MG63 (cell line): ENCODE data around the gene TCF12. TPM values are rescaled to one million over a fixed set of nuclear protein-coding genes. Genes with fewer than 3 reads are reported as not detected.

ENCODE experiments used
- DNase-seq: peaks from one replicate; pipeline ENCODE4 v3.0.0-alpha.2; 2020
- H3K27me3 ChIP-seq: fragments of 250-450 bp; sonication (Bioruptor Pico); 2 replicates; pipeline ENCODE4 v1.5.1; 2020; ENCODE audit warnings: mild to moderate bottlenecking, moderate library complexity
- H3K36me3 ChIP-seq: fragments of 250-450 bp; sonication (Bioruptor Pico); 2 replicates; pipeline ENCODE4 v1.5.1; 2020; ENCODE audit warnings: mild to moderate bottlenecking, moderate library complexity
- H3K4me3 ChIP-seq: fragments of 250-450 bp; sonication (Bioruptor Pico); 2 replicates; pipeline ENCODE4 v1.5.1; 2020; ENCODE audit warnings: mild to moderate bottlenecking, moderate library complexity
- H3K9me3 ChIP-seq: fragments of 250-450 bp; sonication (Bioruptor Pico); 2 replicates; pipeline ENCODE4 v1.5.1; 2020; ENCODE audit warnings: mild to moderate bottlenecking, moderate library complexity
- total RNA-seq: library from RNA; depleted of rRNA; stranded (reverse); fragments of >200 nt; shearing (Covaris generic); gene quantifications from 2 replicates; pipeline ENCODE4 v1.2.3, GENCODE V29; 2014; ENCODE audit warnings: low replicate concordance

The TCF12 gene
- total RNA-seq, 1 experiment from 2014 or later = 48.8 TPM

- Histone ChIP-seq H3K9me3 (no peaks in the 10 kb centered on the region), H3K4me3 (no peak overlapping the region), H3K27me3 (no peaks in the 10 kb centered on the region), H3K36me3 (peaks cover 23% of the 10 kb centered on the region)
- no peak for DNase-seq
Observed at GRCh38 chr15:57196865-57197264, 278.4 kb downstream of the TCF12 start.

DNA sequence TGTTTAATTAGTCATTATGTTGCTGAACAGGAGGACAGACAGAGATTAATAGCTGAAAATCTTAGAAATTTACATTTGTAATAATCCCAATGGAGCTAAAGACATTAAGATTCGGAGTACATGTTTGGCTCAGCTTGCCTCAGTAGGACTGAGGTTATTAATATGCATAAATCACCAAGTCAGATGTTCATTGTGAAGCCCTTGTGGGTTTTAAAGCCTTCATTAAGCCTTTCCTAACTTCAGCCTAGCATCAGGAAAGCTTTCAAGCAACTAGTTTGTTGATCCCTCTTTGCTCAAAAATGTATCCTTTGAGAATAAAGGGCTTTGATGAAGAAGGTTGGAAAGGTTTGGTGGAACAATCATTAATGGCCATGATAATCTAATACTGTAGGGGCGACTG is 279.7 kb downstream of the TCF12 start:
- Histone ChIP-seq H3K9me3 (no peaks in the 10 kb centered on the region), H3K36me3 (peaks cover 16% of the 10 kb centered on the region), H3K4me3 (no peak overlapping the region), H3K27me3 (no peaks in the 10 kb centered on the region)
- no peak for DNase-seq

DNA sequence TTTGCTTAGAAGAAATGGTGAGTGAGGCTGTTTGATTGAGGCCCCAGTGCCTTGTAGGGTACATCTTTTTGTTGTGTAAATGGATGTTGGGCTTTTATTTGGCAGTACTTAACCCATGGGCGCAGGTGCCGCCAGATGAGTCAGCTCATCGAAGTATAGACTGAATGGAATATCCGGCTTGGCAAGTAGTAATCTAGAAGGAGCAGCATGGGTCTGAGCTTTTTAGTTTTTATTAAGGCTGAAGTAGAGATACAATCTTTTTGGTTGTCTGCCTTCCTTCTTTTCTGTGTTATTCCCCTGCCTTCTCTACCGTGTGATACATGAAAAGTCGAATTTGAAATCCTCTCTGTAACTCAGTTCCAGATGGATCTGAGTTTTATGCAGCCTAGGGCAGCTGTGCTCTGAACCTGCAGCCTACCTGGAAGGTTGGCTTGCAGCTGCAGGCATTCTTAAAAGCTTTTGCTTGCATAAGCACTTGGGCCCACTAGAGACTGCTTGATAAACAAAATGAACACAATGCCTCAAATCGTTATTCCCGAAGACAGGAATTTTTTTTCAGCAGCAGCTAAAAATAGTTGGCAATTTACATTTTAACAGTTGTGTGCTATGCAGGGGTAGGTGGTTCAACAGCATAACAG is 280.3 kb downstream of the TCF12 start:
- no peaks in the 10 kb centered on the region for H3K9me3 ChIP-seq
- H3K27me3 ChIP-seq = no peaks in the 10 kb centered on the region
- peaks cover 10% of the 10 kb centered on the region; the same call in 1 of the 2 replicates for H3K36me3 ChIP-seq
- no peak overlapping the region for H3K4me3 ChIP-seq
- no peak for DNase-seq

- Histone ChIP-seq H3K27me3 (no peaks in the 10 kb centered on the region), H3K4me3 (no peak overlapping the region), H3K9me3 (no peaks in the 10 kb centered on the region), H3K36me3 (peaks cover 4% of the 10 kb centered on the region; the same call in 1 of the 2 replicates)
- no peak for DNase-seq
Observed at GRCh38 chr15:57201578-57201977, 283.1 kb downstream of the TCF12 start.

DNA sequence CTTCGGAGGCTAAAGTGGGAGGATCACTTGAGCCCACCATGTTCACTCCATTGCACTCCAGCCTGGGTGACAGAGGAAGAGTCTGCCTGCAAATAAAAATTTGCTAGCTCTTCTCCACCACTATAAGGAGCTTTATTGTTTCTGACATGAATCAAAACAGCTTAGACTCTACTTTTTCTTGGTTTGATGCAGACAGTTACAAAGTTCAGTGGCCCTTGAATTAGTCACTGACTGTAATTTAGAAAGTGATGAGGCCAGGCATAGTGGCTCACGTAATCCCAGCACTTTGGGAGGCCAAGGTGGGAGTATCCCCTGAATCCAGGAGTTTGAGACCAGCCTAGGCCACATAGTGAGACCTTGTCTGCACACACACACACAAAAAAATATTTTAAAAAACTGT is 285.5 kb downstream of the TCF12 start:
- no peaks in the 10 kb centered on the region for H3K27me3 ChIP-seq
- no peaks in the 10 kb centered on the region for H3K9me3 ChIP-seq
- no peak for DNase-seq
- H3K36me3 ChIP-seq = no peaks in the 10 kb centered on the region
- no peak overlapping the region for H3K4me3 ChIP-seq

DNA sequence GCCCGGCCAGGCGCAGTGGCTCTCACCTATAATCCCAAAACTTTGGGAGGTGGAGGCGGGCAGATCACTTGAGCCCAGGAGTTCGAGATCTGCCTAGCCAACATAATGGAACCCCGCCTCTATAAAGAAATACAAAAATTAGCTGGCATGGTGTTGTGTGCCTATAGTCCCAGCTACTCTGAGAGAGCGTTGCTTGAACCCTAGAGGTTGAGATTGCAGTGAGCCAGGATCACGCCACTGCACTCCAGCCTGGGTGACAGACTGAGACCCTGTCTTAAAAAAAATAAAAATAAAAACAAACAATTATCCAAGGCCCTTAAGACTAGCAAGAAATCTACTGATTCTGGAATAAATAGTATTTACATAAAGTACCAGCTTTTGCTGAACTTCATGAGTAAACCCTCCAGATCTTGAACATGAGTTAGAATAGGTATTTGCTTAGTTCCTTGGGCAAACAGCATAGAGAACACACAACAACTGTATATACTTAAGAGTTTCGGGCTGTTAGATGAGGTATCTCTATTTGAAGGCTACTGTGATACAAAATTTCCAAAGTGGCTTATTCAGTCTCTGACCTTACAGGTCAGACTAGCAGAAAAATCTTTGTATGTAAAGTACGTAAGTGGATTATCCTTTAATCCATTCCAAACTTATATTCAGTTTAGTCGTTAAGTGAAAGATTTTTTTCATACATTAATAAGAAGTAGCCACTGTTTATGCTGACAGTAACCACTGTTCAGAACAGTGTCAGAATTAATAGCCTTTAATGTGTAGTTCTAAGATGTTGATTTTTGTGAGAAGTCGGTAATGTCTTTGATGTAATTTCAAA is 286.8 kb downstream of the TCF12 start:
- no peaks in the 10 kb centered on the region for H3K27me3 ChIP-seq
- H3K36me3 ChIP-seq = no peaks in the 10 kb centered on the region
- no peaks in the 10 kb centered on the region for H3K9me3 ChIP-seq
- no peak overlapping the region for H3K4me3 ChIP-seq
- no peak for DNase-seq

DNA sequence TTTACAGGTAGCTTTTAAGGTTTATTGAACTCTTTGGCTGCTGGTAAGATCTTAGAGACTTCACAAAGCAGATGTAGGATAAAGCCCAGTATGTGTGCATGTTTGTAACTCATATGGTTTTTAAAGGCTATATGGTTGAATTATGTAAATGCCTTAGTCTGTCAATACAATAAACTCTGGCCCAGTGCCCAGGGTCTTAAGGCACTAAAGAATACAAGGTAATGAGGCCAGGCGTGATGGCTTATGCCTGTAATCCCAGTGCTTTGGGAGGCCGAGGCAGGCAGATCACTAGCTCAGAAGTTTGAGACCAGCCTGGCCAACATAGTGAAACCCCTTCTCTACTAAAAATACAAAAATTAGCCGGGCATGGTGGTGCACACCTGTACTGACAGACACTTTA is 287.6 kb downstream of the TCF12 start:
- no peak for DNase-seq
- H3K36me3 ChIP-seq = no peaks in the 10 kb centered on the region

GRCh38 chr15:57213862-57214261 is 295.4 kb downstream of the TCF12 start:
- H3K36me3 ChIP-seq = no peaks in the 10 kb centered on the region
- no peaks in the 10 kb centered on the region for H3K9me3 ChIP-seq
- DNase-seq = no peak
- no peaks in the 10 kb centered on the region for H3K27me3 ChIP-seq
- no peak overlapping the region for H3K4me3 ChIP-seq

More for the DNA sequence above, 287.6 kb downstream of the TCF12 start:
- H3K9me3 ChIP-seq = no peaks in the 10 kb centered on the region
- no peaks in the 10 kb centered on the region for H3K27me3 ChIP-seq
- H3K4me3 ChIP-seq = no peak overlapping the region

DNA sequence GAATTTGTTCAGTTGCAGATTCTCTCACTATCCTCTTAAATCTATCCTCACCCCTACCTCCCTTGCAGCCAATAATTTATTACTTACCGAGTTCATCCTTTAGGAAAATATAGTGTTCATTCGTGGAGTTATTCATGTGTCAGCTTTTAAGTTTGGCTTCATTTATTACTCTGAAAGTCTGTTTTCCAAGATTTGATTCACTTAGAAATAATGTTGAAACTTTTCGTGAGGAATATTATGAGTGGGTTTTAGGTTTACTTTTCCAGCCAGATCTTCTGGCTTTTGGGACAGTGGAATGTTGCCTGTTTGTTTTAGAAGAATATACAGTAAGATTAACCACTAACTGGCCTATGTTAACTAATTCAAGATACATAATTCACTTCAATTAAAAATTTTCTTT is 296.9 kb downstream of the TCF12 start:
- Histone ChIP-seq H3K9me3 (no peaks in the 10 kb centered on the region), H3K36me3 (no peaks in the 10 kb centered on the region), H3K27me3 (no peaks in the 10 kb centered on the region), H3K4me3 (no peak overlapping the region)
- no peak for DNase-seq

DNA sequence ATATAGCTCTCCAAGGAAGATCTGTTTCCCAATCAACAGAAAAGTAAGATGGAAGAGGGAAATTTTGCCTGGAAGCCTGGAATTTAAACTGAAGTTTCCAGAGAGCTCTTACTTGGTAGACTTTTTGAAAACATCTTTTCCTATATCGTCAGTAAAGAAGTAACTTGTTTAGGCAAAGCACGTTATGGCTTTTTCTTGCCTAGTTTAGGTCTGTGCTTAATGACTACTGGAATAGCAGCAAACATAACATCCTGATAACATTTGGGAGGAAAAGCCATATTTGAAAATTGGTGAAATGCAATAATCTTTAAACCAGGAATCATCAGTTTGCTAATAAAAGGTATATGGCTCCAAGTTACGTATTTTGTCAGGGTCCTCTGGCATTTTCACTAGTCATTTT is 297.4 kb downstream of the TCF12 start:
- Histone ChIP-seq H3K27me3 (no peaks in the 10 kb centered on the region), H3K9me3 (no peaks in the 10 kb centered on the region), H3K4me3 (peak overlapping the region; percentile 18), H3K36me3 (no peaks in the 10 kb centered on the region)
- no peak for DNase-seq

DNA sequence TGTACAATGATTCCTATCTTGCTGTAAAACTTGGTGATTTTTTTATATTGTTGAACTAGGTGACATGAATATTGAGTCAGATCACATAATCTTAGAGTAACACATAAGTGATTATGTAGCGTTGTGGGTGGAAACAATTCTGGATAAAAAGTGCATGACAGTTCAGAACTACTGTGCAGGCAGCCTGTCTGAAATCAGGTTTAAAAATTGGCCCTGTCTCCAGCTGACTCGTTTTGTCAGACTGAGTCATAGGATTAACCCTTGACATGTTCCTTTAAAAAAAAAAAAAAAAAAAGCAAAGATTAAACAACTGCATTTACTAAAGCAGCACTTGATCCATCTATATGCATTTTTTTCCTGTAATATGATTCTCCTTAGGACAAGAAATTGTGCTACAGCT is 297.8 kb downstream of the TCF12 start:
- Histone ChIP-seq H3K4me3 (peak overlapping the region; percentile 18), H3K9me3 (no peaks in the 10 kb centered on the region), H3K36me3 (no peaks in the 10 kb centered on the region), H3K27me3 (no peaks in the 10 kb centered on the region)
- peak; percentile 81 for DNase-seq

DNA sequence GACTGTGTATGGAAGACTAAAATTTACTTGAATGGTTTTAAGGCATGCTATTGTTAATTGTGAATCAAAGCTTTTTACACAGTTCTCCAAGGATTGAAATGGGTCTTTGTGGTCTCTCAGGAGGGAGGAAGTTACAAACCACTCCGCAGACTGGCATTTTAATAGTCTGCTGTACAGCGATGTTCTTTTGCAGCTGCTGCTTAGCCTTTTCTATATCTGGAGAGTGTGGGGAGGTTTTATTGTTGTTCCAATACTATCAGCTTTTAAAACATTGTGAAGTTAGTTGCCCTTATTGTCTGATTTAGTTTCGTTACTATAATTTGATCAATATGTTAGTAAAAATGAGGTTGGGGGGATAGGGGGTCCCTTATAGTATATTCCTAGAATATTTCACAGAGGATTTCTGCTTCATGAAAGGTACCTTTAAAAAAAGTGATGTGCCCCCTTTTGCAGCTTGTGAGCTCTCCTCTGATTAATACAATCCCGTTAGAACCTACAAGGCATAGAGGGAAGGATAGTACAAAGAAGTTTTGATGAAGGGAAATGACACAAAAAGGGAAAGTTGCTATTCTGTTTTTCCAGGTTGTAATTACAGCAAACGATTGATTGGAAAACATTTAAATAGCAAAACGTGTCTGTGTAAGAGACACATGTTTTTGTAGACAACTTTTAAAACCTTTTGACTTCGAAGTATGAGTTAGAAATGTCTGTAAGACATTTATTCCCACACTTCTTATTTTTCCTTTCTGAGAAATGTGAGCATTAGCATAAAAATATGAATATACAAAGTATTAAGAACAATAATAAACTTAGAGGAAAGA is 299.5 kb downstream of the TCF12 start:
- H3K27me3 ChIP-seq = no peaks in the 10 kb centered on the region
- H3K4me3 ChIP-seq = peak overlapping the region; percentile 53
- H3K9me3 ChIP-seq = no peaks in the 10 kb centered on the region
- DNase-seq = no peak
- no peaks in the 10 kb centered on the region for H3K36me3 ChIP-seq

- H3K36me3 ChIP-seq = no peaks in the 10 kb centered on the region
- H3K27me3 ChIP-seq = no peaks in the 10 kb centered on the region
- H3K4me3 ChIP-seq = peak overlapping the region; percentile 53
- H3K9me3 ChIP-seq = no peaks in the 10 kb centered on the region
- peak; percentile 44 for DNase-seq
Observed at GRCh38 chr15:57218826-57219576, 300.6 kb downstream of the TCF12 start.

DNA sequence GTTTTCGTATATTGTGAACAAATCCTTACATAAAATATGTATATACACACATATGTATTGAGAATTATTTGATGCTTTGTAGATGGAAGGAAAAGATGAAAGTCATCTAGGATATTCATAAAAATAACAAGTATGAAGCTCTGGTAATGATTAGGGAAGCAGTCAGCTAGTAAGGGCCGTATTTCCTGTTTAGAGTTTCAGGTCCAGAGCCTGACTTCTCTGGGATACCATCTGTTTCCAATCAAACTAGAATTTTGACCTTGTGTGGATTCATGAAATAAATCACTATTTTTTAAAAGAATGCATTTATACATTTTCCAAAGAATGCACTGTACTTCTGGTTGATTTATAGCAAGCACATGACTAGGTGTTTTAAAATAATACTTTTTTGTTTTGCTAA is 301.8 kb downstream of the TCF12 start:
- Histone ChIP-seq H3K9me3 (no peaks in the 10 kb centered on the region), H3K27me3 (no peaks in the 10 kb centered on the region), H3K4me3 (peak overlapping the region; percentile 53), H3K36me3 (no peaks in the 10 kb centered on the region)
- DNase-seq = no peak

- H3K27me3 ChIP-seq = no peaks in the 10 kb centered on the region
Observed at GRCh38 chr15:57221134-57221533, 302.7 kb downstream of the TCF12 start.

GRCh38 chr15:57223345-57223744 is 304.9 kb downstream of the TCF12 start:
- Histone ChIP-seq H3K36me3 (no peaks in the 10 kb centered on the region), H3K4me3 (peak overlapping the region; percentile 53; the same call in 1 of the 2 replicates), H3K27me3 (no peaks in the 10 kb centered on the region), H3K9me3 (no peaks in the 10 kb centered on the region)
- no peak for DNase-seq

More at GRCh38 chr15:57221134-57221533, 302.7 kb downstream of the TCF12 start:
- Histone ChIP-seq H3K4me3 (peak overlapping the region; percentile 53), H3K36me3 (no peaks in the 10 kb centered on the region), H3K9me3 (no peaks in the 10 kb centered on the region)
- DNase-seq = no peak
